AG20443 (cell line): ENCODE measurements around the gene CERS1.

Experiments
- DNase-seq: peaks from one replicate; pipeline ENCODE4 v3.0.0; 2012; ENCODE audit warnings: low spot score, mixed read lengths

CERS1 gene

GRCh38 chr19:18839465-18840287 is 56.3 kb downstream of the CERS1 start:
- no peak for DNase-seq

- no peak for DNase-seq
Measured at GRCh38 chr19:18834644-18834984, 61.3 kb downstream of the CERS1 start.

- DNase-seq = no peak
Measured at GRCh38 chr19:18833849-18834643, 61.9 kb downstream of the CERS1 start.

- no peak for DNase-seq
Measured at GRCh38 chr19:18833141-18833476, 62.8 kb downstream of the CERS1 start.

GRCh38 chr19:18832306-18833140 is 63.4 kb downstream of the CERS1 start:
- peak; percentile 52 for DNase-seq

- peak; percentile 99 for DNase-seq
Measured at GRCh38 chr19:18831524-18832305, 64.2 kb downstream of the CERS1 start, which contains the start of gene UPF1. Gene UPF1 (plus strand): TSS chr19:18831959. CDS start chr19:18832210, 251 bp downstream.

- DNase-seq = no peak
Measured at GRCh38 chr19:18830488-18830887, 65.5 kb downstream of the CERS1 start.

GRCh38 chr19:18828786-18829185 is 67.2 kb downstream of the CERS1 start:
- no peak for DNase-seq
